ENCODE data around the gene LRRTM1. TPM values are rescaled to one million over a fixed set of nuclear protein-coding genes. Genes with fewer than 3 reads are reported as not detected.

Gene LRRTM1
- total and polyA plus RNA-seq, 5 donors = 0.68 to 0.97 (median 0.84) TPM

DNA sequence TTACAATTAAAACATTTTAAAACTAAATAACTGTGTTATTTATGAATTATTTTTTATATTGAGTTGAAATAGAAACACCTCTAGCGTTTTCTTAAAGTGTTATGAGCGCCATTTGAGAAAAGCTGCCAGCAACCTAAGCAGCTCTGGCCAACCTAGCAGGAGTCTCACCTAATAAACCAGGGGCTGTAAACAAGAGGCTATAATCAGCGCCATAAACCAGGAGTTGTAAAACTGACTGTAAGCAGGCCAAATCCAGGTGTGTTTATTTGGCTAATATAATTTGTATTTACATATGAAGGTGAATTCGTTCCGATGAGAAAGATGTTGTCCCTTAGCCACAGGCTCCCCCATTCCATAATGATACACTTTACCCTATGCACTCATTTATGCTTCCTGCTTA lies 34.7 kb downstream of the LRRTM1 start:
- WGBS = 97% methylated on average over 5 of the region's 5 CpGs
- no peaks in the 10 kb centered on the region for H3K4me1 ChIP-seq (ENCODE audit: control insufficient read depth, insufficient read depth, low read length)
- H3K27ac ChIP-seq (ENCODE audit: low read length) = no peak overlapping the region
- no peak overlapping the region for H3K4me3 ChIP-seq (ENCODE audit: low read length)
- no peaks in the 10 kb centered on the region for H3K9me3 ChIP-seq (ENCODE audit: control insufficient read depth, low read length)
- intact Hi-C loops (cut with DNase I) = no loop called here
- ATAC-seq = no peak
- DNase-seq = no peak
- no peaks in the 10 kb centered on the region for H3K27me3 ChIP-seq (ENCODE audit: control insufficient read depth, insufficient read depth)

DNA sequence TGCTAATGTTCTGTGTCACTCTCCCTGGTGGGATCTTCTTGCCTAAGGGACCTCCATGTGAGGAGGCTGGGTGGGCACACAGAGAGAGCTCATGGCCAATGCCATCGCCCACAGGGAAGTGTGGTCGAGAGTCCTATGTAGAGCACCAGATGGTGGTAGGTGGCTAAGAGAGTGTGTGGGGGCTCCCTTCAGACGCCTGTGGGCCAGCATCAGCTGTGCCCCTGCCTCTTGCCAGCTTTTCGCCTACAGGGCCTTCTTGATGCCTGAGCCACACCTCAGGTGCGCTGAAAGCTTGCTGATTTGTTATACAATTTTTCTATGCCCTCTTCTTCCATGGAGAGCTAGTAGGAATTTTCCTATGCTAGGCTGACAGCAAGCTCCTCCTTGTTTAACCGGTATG lies 38.3 kb downstream of the LRRTM1 start:
- Histone ChIP-seq H3K4me3 (ENCODE audit: low read length) (no peak overlapping the region), H3K4me1 (ENCODE audit: control insufficient read depth, insufficient read depth, low read length) (no peaks in the 10 kb centered on the region), H3K27ac (ENCODE audit: low read length) (no peak overlapping the region), H3K9me3 (ENCODE audit: control insufficient read depth, low read length) (no peaks in the 10 kb centered on the region), H3K27me3 (ENCODE audit: control insufficient read depth, insufficient read depth) (no peaks in the 10 kb centered on the region)
- intact Hi-C loops (cut with DNase I) = no loop called here
- ATAC-seq (no peak), DNase-seq (no peak)
- 87% methylated on average over 6 of the region's 6 CpGs for WGBS

DNA sequence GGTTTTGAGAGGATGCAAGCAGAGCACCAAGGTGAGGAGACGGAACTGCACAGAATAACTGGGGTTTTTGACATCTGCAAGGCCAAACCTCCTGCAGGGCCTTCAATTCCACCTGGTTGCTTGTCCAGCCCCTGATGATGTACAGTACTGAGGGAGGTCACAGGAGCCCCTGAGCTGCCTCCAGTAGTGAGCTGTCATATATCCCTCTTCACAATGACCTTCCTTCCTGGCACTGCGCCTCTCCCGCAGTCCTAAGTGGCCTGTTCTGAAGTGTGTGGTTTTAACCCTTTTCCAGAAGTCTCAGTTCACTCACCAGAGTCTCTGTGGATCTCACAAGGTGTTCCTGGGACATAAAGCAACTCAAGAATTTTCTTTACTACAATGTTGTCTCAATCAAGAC lies 45.3 kb downstream of the LRRTM1 start:
- no peak overlapping the region for H3K27ac ChIP-seq (ENCODE audit: low read length)
- H3K4me3 ChIP-seq (ENCODE audit: low read length) = no peak overlapping the region
- H3K9me3 ChIP-seq (ENCODE audit: control insufficient read depth, low read length) = no peaks in the 10 kb centered on the region
- intact Hi-C loops (cut with DNase I) = no loop called here
- ATAC-seq (no peak), DNase-seq (no peak)
- no peaks in the 10 kb centered on the region for H3K27me3 ChIP-seq (ENCODE audit: control insufficient read depth, insufficient read depth)
- no peaks in the 10 kb centered on the region for H3K4me1 ChIP-seq (ENCODE audit: control insufficient read depth, insufficient read depth, low read length)
- 60% methylated on average over 3 of the region's 3 CpGs for WGBS

DNA sequence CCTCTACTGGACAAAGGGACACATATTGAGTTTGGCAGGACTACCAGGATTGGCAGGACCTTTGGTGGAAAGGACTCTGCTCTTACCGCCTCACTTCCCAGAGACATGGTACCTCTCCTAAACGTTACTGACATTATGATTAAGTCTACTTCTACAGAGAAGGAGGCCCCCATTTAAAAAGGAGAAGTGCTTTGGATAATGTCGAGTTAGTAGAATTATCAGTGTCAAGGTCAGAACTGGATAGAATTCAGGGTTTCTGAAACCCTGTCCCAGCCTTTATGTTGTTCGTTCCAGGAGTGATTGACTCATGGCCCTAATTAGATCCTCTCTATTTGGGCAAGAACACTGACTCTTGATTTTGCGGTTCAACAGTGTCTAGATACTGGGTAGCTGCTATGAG lies 45.8 kb downstream of the LRRTM1 start:
- intact Hi-C loops (cut with DNase I) = no loop called here
- WGBS = 84% methylated on average over 5 of the region's 5 CpGs

DNA sequence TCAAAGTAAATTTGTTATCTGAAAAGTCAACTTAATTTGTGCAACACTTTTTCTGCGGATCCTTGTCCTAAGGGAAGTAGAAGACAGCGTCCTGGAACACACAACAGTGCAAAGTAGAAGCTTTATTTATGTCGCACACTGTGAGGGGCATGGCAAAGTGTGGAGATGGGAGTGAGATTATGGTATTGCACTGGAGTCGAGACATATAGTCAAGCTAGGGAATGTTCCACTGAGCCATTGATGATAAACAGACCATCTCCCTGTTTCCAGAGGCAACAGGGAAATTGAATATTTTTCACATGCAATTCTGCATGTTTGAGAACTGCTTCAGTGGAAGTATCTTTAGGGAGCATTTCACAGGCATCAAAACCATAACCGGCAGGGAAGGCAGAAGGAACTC lies 46.2 kb downstream of the LRRTM1 start:
- intact Hi-C loops (cut with DNase I) = no loop called here
- no peak overlapping the region for H3K4me3 ChIP-seq (ENCODE audit: low read length)
- no peaks in the 10 kb centered on the region for H3K4me1 ChIP-seq (ENCODE audit: control insufficient read depth, insufficient read depth, low read length)
- H3K9me3 ChIP-seq (ENCODE audit: control insufficient read depth, low read length) = no peaks in the 10 kb centered on the region
- H3K27me3 ChIP-seq (ENCODE audit: control insufficient read depth, insufficient read depth) = no peaks in the 10 kb centered on the region
- no peak for DNase-seq
- no peak for ATAC-seq
- WGBS = 80% methylated on average over 5 of the region's 5 CpGs
- H3K27ac ChIP-seq (ENCODE audit: low read length) = no peak overlapping the region

More for the DNA sequence above, 45.8 kb downstream of the LRRTM1 start:
- ATAC-seq (no peak), DNase-seq (no peak)
- no peaks in the 10 kb centered on the region for H3K4me1 ChIP-seq (ENCODE audit: control insufficient read depth, insufficient read depth, low read length)
- no peaks in the 10 kb centered on the region for H3K27me3 ChIP-seq (ENCODE audit: control insufficient read depth, insufficient read depth)
- no peak overlapping the region for H3K27ac ChIP-seq (ENCODE audit: low read length)
- no peak overlapping the region for H3K4me3 ChIP-seq (ENCODE audit: low read length)
- H3K9me3 ChIP-seq (ENCODE audit: control insufficient read depth, low read length) = no peaks in the 10 kb centered on the region

DNA sequence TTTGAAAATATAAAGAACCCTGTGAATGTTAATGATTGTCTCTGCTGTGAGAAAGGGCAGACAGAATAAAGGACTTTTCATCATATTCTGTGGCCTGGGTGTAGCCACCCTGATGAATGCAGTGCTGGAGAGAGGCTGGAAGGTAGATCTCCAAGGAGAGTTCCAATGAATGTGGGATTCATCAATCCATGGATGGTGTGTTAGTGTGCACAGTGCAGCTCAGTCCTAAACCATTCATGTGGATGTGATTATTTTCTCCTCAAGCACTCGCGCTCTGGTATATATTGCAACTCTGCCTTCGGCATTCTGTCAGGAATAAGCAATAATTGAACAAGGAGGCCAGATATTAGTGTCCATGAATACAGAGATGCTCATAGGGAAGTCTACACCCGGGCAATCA lies 47.1 kb downstream of the LRRTM1 start:
- intact Hi-C loops (cut with DNase I) = no loop called here
- DNase-seq = no peak
- H3K27me3 ChIP-seq (ENCODE audit: control insufficient read depth, insufficient read depth) = no peaks in the 10 kb centered on the region
- no peak overlapping the region for H3K4me3 ChIP-seq (ENCODE audit: low read length)
- H3K4me1 ChIP-seq (ENCODE audit: control insufficient read depth, insufficient read depth, low read length) = no peaks in the 10 kb centered on the region
- 97% methylated on average over 4 of the region's 4 CpGs for WGBS
- no peaks in the 10 kb centered on the region for H3K9me3 ChIP-seq (ENCODE audit: control insufficient read depth, low read length)
- no peak overlapping the region for H3K27ac ChIP-seq (ENCODE audit: low read length)
- no peak for ATAC-seq

DNA sequence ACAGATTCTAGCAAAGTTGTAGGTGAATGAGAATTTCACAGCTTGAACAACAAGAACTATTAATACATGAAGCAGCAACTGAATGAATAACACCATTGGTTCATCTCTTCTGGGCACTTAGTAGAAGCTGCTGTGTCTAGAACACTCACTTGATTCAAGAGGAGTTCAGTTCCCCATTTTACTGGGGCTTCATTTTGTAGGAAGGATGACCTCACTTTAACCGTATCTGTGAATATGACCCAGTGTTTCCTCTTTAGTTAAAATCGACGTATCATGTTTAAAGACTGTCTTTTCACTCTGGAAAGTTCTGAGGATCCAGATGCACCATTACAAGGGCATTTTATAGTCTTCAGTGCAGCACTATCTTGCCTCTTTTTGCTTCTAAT lies 47.8 kb downstream of the LRRTM1 start:
- DNase-seq = no peak
- no peak for ATAC-seq
- intact Hi-C loops (cut with DNase I) = no loop called here
- WGBS = 59% methylated on average over 3 of the region's 3 CpGs
- Histone ChIP-seq H3K4me1 (ENCODE audit: control insufficient read depth, insufficient read depth, low read length) (no peaks in the 10 kb centered on the region), H3K4me3 (ENCODE audit: low read length) (no peak overlapping the region), H3K27ac (ENCODE audit: low read length) (no peak overlapping the region), H3K27me3 (ENCODE audit: control insufficient read depth, insufficient read depth) (no peaks in the 10 kb centered on the region), H3K9me3 (ENCODE audit: control insufficient read depth, low read length) (no peaks in the 10 kb centered on the region)

DNA sequence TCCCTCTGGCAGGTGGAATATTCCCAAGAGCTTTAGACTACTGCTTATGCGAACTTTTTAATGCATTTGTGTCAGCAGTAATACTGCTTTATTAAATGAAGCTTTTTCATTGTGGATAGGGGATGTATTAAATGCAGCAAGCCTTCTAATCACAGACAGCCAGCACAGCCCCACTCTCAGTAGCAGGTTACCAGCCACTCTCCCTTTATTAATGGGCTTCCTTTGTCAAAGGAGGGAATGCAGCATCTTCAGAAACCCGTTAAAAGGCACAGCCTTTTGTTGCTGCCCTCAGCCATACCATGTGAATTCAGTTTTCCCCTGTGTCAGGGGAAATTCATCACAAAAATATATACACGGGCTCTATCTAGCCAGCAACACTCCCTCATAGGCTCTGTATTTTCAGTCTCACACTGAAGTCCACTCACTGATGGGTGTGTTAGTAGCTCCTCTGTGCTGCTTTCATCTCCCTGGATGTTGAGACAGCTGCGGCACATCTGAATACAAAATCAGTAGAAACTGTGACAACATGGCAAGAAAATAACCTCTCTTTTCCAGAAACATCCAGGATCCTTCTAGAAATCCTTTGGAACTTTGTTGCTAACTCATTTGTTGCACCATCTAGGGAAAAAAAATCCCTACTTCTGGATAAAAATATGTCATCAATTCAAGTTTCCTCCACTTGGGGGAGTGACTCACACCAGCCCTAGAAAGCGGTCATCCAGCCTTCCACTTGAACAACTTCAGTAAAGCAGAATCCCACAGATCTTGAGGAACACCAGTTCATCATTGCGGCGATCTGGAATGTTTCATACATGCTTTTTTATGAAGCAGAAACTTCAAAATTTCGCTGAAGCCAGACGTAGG lies 48.4 kb downstream of the LRRTM1 start:
- Histone ChIP-seq H3K27me3 (ENCODE audit: control insufficient read depth, insufficient read depth) (no peaks in the 10 kb centered on the region), H3K4me1 (ENCODE audit: control insufficient read depth, insufficient read depth, low read length) (no peaks in the 10 kb centered on the region), H3K27ac (ENCODE audit: low read length) (no peak overlapping the region), H3K4me3 (ENCODE audit: low read length) (no peak overlapping the region), H3K9me3 (ENCODE audit: control insufficient read depth, low read length) (no peaks in the 10 kb centered on the region)
- intact Hi-C loops (cut with DNase I) = no loop called here
- WGBS = 69% methylated on average over 9 of the region's 9 CpGs
- no peak for DNase-seq
- no peak for ATAC-seq

DNA sequence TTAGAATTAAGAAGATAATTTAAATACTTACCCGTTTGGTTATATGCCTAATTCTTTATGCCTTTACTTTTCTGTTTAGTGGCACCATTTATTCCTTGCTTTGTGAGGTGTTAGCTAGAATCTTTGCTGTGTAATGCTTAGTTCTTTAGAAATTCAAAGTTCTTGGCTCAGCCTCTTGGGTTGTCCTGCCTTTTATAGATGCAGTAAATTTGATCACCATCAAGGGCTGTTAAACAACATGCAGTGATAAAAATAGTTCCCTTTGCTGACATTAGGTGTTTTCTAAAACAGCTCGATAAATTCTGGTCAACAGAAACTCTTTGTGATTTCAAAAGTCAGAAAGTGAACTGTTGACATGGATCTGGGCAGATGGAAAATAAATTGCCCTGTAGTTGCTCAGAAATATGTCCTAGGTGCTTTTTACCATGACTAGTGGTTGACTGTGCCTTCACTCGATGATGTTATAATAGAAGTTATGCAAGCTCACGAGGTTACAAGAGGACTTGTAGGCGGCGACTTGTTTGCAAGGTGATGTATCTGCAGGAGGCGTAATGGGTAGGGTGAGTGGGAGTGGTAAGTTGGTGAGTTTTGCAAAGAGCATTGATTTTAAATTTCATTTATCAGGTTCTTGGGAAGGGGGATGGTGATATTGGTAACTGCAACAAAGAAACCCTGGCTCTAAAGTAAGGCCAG lies 52.1 kb downstream of the LRRTM1 start:
- intact Hi-C loops (cut with DNase I) = no loop called here
- H3K4me3 ChIP-seq (ENCODE audit: low read length) = no peak overlapping the region
- H3K4me1 ChIP-seq (ENCODE audit: control insufficient read depth, insufficient read depth, low read length) = no peaks in the 10 kb centered on the region
- ATAC-seq (no peak), DNase-seq (no peak)
- H3K27ac ChIP-seq (ENCODE audit: low read length) = no peak overlapping the region
- no peaks in the 10 kb centered on the region for H3K27me3 ChIP-seq (ENCODE audit: control insufficient read depth, insufficient read depth)
- no peaks in the 10 kb centered on the region for H3K9me3 ChIP-seq (ENCODE audit: control insufficient read depth, low read length)
- WGBS = 87% methylated on average over 7 of the region's 7 CpGs

All from right cardiac atrium (tissue), 5 donors.